GM18870 (cell line): ENCODE measurements around the gene DOCK10.
A peak's percentile ranks its signal among the peaks of the same experiment; 100 is the strongest.

Source experiments
- ATAC-seq: cut with Tn5 transposase; IDR thresholded peaks from one replicate; pipeline ENCODE4 v1.9.1; 2021; ENCODE audit warnings: moderate library complexity; ENCODE audit not compliant: unreplicated experiment

Gene DOCK10

DNA sequence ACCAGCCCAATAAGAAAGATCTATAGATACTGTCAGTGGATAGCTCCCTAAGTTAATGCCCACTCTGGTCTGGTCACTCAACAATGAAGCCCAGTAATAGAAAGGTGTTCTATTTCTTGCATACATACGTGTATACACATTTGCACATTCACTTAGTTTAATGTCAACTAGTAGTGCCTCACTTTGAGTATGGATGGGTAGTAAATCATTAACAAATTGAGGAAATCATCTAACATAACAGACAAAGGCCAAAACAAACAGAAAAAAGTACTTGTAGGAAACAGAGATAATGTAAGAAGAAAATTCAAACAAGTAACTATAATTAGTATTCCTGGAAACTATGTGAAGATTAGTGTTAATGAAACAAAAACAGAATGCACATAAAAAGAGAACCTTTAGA lies 312.8 kb downstream of the DOCK10 start:
- no peak for ATAC-seq

- no peak for ATAC-seq
Observed at GRCh38 chr2:224724331-224724730, 317.9 kb downstream of the DOCK10 start.

- peak; percentile 69 for ATAC-seq
Observed at GRCh38 chr2:224723586-224724217, 318.6 kb downstream of the DOCK10 start.

DNA sequence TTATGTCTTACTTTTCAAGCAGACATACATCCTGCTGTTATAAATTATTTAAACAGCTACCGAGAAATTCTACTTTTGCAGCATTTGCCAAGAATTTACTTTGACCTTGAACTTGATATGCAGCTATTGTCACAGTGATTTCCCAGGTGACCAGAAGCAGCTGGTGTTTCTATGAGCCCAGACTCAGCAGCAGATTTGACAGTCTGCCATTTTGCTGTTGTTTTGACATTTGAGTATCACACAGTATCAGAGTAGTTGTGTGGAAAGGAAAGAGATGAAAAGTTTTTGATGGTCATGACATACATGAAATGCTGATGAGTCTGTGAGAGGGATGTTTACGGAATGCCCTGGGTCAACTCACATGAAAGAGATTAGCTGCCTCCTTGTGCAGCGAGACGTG lies 319.5 kb downstream of the DOCK10 start:
- no peak for ATAC-seq

DNA sequence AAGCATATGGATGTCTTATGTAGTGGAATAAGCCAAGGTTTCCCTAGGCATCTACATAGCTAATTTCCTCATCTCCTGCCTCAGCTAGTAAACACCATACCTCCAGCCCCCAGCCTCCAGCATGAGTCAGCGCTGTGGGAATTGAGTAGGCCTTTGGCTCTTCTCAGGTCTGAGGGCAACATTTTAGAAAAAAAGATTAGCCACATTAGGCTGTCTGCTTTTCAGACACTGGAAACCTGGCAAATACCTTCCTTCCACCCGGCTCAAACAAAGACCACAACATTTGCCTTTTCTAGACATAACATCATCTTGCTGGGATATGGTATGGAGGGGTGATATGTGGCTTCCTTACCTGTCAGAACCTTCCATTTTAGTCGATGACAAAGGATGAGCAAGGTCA lies 320.0 kb downstream of the DOCK10 start:
- no peak for ATAC-seq

- ATAC-seq, result no peak
Observed at GRCh38 chr2:224716921-224717320, 325.3 kb downstream of the DOCK10 start.

DNA sequence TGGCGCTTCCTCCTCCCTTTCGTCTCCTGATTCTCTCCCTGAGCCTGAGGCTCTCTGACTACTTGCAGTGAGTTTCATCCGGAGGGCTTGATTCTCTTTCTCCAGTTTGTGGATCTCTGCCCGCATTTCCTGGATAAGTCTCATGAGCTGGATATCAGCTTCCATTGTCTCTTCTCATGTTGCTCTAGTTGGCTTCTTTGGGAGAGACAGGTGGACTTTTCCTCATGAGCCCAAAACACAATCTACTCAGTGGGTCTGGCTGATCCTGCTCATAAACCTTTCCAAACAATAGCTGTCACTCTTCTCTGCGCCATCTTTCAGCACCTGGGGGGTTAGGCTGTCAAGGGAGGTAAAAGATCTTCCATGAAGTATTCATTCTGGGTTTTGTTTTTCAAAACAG lies 326.1 kb downstream of the DOCK10 start, which contains the start of gene CCDC195:
Gene CCDC195, minus strand, starts transcription at position 165 of the 400 bp plus-strand sequence. Its CDS starts 0 bp downstream, at position 165.
- no peak for ATAC-seq
